NOMO-1 treated with dmso at 0.1 percent for 144 hours (cell line): ENCODE results near the gene ARID1B.

Source experiments
- DNase-seq: peaks from one replicate; lab custom pipeline; 2025; ENCODE audit not compliant: unreplicated experiment; lab: John Stamatoyannopoulos, UW

Gene ARID1B

GRCh38 chr6:156901309-156902019 lies 124.3 kb downstream of the ARID1B start:
- DNase-seq, result no peak

DNA sequence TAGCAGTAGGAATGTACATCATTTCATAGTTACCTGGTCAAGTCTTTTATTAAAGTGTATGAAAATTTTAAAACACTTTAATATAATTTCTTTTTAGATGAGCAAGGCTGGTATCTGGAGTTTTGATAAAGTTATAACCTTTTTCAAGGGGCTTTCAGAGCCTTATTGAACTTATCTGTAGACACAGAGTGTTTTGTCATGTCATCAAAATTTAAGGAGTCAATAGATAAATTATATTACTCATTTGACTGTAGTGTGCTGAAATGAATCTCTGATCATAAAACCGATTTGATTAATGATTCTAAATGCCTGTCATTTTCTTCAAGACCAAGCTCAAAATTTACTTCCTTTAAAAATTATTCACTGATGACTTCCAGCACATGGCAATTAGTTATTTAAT lies 125.6 kb downstream of the ARID1B start:
- DNase-seq, result no peak

DNA sequence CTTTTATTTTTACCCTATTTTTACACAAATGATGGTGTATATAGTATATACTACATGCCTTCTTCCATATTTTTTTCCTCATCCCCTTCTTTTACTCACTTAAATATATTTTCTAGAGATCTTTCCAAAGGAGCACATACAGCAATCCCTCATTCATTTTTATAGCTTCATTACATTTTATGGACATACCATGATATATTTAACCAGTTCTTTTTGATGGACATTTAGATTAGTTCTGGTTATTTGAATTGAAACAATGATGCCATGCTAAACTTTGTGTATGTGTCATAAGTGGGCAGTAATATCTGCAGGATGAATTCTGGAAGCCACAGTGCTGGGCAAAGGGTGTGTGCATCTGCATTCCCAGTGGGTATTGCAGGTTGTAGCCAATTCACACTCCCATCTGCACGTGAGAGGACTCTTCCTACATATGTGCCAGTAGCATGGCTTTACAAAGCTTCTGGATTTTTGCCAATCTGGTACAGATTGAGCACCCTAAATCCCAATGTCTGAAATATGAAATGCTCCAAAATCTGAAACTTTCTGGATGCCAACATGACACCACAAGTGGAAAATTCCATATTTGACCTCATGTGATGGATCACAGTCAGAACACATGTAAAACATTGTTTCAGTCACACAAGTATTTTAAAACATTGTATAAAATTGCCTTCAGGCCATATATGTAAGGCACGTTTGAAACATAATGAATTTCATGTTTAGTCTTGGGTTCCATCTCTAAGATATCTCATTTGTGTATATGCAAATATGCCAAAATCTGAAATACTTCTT lies 127.2 kb downstream of the ARID1B start:
- DNase-seq, result no peak

DNA sequence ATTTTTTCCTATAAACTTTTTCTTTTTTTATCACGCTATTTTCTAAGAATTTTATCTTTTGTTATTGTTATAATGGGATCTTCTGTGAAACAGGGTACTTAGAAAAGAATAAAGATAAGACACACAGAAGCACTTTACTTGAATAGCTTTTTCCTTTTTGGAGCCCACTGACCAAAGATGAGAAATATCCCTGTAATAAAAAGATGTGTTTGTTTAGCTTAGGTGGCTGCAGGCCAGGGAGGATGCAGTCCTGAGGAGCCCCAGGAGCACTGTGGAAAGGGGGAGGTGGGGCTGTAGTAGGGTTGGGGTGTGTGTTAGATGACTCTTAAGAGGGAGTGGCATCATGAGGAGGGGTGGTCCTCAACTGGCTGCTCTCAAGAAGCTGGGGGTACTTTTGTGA lies 128.6 kb downstream of the ARID1B start:
- DNase-seq, result no peak

DNA sequence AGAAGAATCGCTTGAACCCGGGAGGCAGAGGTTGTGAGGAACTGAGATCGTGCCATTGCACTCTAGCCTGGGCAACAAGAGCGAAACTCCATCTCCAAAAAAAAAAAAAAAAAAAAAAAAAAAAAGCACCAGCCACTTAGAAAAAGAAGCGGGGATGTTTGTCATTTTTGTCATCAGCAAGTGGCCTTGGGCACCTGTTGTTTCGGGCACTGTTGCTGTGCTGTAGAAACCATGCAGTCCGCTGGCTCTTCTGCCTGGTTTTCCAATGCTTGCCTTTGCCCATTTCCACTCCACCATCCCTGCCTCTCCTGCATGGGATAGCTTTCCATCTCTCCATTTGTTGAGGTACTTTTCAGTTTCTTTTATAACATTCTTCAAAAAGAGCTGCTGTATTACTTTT lies 129.3 kb downstream of the ARID1B start:
- no peak for DNase-seq

DNA sequence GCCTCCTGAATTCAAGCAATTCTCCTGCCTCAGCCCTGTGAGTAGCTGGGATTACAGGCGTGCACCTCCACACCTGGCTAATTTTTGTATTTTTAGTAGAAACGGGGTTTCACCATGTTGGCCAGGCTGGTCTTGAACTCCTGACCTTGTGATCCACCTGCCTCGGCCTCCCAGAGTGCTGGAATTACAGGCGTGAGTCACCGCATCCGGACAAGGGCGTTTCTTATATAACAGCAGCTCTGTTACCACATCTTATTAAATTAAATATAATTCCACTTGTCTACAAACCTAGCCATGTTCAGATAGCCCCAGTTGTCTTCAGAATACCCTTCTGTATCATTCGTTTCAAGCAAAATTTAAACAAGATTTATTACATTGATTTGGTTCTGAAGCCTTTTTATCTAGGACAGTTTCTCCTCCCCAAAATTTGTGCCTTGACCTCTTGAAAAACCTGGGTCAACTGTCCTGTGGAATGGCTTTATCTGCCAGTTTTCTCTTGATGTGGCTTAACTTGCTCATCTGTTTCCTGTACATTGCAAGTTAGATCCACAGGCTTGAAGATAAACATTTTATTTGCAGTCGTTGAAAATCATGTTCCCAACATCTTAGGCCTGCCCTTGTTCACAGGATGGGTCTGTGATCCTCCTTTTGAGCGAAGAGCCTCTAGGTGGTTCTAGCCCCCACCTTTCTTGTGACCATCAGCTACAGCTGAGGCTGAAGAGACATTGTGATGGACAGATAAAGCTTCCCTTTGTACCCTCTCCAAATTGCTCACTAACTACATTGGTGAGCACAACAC lies 132.2 kb downstream of the ARID1B start:
- no peak for DNase-seq

DNA sequence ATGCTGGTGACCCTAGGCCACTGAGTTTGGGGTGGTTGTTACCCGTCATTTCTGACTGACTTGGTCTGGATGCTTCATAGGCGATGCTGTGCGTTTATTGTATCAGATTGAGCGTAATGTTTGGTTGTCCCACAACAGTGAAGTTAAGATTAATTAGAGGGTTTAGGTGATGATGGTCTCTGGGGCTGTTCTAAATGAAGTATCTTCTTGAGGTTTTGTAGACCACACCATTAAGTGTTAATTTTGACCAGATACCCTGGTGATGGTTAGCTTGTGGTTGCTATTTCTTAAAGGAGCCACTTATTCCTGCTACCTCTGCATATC lies 132.8 kb downstream of the ARID1B start:
- no peak for DNase-seq

GRCh38 chr6:156910938-156911337 lies 133.8 kb downstream of the ARID1B start:
- no peak for DNase-seq

- no peak for DNase-seq
Observed at GRCh38 chr6:156911581-156911980, 134.4 kb downstream of the ARID1B start.

- DNase-seq, result no peak
Observed at GRCh38 chr6:156912431-156912830, 135.3 kb downstream of the ARID1B start.

DNA sequence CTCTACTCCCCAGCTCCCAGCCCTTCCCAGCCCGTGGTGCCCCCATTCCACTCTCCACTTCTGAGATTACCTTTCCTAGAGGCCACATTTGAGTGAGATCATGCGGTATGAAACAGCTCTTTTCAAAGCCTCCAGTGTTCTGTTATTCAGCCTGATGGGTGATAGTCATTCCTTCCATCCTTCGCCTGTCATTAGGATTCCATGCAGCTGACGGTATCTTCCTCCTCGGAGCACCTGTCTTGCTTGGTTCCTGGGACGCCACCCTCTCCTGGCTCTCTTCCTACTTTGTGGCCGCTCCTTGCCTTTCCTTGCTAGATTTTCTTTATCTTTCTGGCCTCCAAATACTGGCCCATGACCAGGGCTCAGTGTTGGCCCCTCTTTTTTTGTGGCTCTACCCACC lies 137.0 kb downstream of the ARID1B start:
- no peak for DNase-seq

GRCh38 chr6:156916130-156916801 lies 139.1 kb downstream of the ARID1B start:
- no peak for DNase-seq

DNA sequence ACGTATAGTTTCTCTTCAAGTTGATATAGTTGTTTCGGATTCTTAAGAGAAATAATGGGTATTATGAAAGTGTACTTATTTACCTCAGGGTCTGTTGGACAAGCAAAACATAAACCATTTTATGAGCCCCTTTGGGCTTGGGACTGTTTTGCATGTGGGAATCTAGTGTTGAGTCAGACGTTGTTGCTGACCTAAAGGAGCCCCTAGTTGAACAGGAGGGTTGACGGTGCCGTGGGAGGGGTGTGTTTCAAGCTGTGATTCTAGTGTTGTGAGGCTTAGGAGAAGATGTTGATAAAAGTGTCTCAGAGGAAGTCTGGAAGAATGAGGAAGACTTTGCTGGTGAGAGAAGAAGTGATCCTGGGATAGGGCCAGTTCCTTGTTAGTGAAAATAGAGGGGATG lies 140.0 kb downstream of the ARID1B start:
- no peak for DNase-seq

GRCh38 chr6:156918647-156919046 lies 141.5 kb downstream of the ARID1B start:
- no peak for DNase-seq

DNA sequence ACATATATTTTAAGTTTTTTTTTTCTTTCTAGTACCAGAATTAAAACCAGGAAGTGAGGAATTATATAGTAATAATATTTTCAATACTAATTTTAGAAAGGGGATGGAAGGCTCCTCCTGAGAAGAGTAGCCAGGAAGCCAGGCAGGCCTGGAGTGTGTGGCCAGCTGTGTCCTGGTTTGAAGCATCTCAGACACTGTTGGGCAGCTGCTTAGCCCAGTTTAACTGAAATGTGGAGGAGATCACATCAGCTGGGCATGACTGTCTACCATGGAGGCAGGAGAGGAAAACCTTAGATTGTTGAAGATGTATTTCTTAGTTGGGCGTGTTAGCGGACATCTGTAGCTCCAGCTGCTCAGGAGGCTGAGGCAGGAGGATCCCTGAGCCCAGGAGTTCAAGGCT lies 142.2 kb downstream of the ARID1B start:
- DNase-seq, result no peak

DNA sequence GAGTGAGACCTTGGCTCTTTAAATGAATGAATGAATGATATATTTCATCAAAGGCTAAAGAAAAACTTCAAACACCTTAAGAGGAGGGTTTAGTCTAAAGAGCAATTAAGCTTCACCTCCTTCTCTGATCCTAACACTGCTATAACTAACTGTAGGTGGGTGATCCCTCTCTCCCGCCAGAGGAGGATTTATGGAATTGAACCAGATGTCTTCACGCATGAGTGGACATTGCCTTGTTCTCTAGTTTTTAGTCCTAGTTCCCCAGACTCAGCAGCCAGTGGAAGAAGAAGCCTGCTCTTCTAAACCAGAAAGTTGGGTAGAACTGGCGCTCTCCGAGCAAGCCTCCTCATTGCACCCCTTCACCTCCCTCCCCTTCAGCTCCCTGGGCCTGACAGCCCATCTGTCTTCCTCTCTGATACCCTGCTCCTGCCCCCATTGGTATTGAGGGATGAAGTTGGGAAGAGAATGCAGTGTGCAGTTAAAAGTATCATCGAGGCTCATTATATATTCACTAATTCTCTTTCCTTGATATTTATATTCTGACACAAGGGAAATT lies 142.7 kb downstream of the ARID1B start:
- DNase-seq, result no peak

GRCh38 chr6:156924246-156924645 lies 147.1 kb downstream of the ARID1B start:
- DNase-seq, result no peak

DNA sequence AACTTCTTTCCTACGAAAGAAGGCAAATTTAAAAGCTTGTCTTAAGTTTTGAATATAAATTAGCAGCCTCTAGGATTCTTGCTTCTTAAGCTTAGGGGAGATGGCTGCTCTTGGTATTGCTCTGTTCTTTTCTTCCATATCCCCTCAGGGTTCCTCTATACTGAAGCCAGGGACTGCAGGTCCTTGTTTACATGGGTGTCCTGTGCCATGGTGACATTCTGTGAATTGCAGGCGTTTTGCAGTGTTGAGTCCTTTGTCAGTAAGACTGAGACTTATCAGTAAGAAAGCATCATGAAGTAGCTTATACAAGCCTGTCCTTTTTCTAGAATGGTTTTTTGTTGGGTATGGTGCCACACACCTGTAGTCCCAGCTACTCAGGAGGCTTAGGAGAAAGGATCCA lies 147.8 kb downstream of the ARID1B start:
- DNase-seq, result no peak

DNA sequence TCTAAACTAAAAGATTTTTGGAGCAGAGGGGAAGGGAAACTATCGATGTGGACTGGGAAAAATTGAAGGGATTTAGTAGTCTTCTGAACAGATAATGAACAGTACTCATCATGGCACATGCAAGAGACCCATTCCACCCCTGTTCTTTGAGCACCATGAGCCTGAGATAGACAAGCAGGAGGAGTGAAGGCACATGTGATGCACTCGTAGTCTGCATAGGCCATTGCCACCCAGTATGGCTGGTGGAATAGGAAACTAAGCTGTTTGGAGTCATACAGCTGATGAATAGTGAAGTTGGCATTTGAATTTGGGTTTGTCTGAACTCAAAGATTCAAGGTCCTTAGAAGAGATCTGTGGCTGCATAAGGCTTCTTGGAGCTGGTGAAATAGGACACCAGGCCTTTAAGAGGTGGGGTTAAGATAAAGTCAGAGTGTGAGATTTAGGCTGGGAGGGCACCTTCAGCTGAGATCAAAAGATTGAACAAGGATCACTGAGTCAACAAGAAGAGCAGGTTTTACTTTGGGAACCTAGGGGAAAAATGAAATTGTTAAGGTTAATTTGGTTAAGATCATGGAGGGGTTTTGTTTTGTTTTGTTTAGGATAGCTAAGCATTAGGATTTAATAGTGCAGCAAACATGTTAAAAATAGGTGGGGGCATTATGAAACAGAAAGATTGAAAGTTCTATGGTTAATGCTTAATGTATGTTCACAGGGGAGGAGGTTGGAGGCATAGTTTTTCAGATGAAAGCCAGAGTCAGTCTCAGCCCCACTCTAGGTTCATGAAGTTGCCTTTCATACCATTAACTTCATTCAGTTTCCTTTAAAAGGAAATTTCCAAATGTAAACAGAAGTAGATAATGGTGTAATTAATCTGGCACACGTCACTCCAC lies 148.8 kb downstream of the ARID1B start:
- no peak for DNase-seq

- no peak for DNase-seq
Observed at GRCh38 chr6:156928126-156928525, 150.9 kb downstream of the ARID1B start.
